K562 (cell line): ENCODE measurements around the gene AGPAT2. TPM values are rescaled to one million over a fixed set of nuclear protein-coding genes. Genes with fewer than 3 reads are reported as not detected.

Source experiments
- BRCA1 ChIP-seq, 2 experiments: fragments of 450-650 bp in 1 of 2; sonication (generic) in 1 of 2; formaldehyde crosslinking in 1 of 2; IDR thresholded peaks; 2 replicates each; pipeline versions ENCODE4 v1.5.0 to v1.6.1; 2017 to 2020; ENCODE audit warnings: mild to moderate bottlenecking in 1 of 2, missing genetic modification reagents in 1 of 2
- BRD4 ChIP-seq: fragments of 200-600 bp; sonication (generic); IDR thresholded peaks from 2 replicates; pipeline ENCODE4 v1.6.1; 2017; ENCODE audit warnings: inconsistent platforms
- CCNT2 ChIP-seq: IDR thresholded peaks from 2 replicates; pipeline ENCODE4 v1.6.1; 2011; ENCODE audit warnings: borderline replicate concordance, low read depth, mild to moderate bottlenecking, moderate library complexity, mixed read lengths, low read length; ENCODE audit not compliant: insufficient read length; ENCODE audit errors: extremely low read depth
- CREB5 ChIP-seq: fragments of 250-450 bp; sonication (Bioruptor Pico); IDR thresholded peaks from 2 replicates; pipeline ENCODE4 v1.5.0; 2020; ENCODE audit warnings: mild to moderate bottlenecking
- EP400 ChIP-seq: fragments of 450-650 bp; IDR thresholded peaks from 2 replicates; pipeline ENCODE4 v1.6.1; 2017; ENCODE audit warnings: antibody characterized with exemption, mild to moderate bottlenecking, moderate library complexity
- HEY1 ChIP-seq: fragments of 250-450 bp; sonication (Bioruptor Pico); IDR thresholded peaks from 2 replicates; pipeline ENCODE4 v1.5.0; 2020; ENCODE audit warnings: mild to moderate bottlenecking, moderate library complexity, borderline replicate concordance
- ILF3 ChIP-seq: fragments of 450-650 bp; IDR thresholded peaks from 2 replicates; pipeline ENCODE4 v1.6.1; 2018; ENCODE audit warnings: antibody characterized with exemption, mild to moderate bottlenecking, moderate library complexity, borderline replicate concordance
- ILK ChIP-seq: fragments of 450-650 bp; IDR thresholded peaks from 2 replicates; pipeline ENCODE4 v1.6.1; 2016; ENCODE audit warnings: missing genetic modification characterization, low read depth, mild to moderate bottlenecking, missing compliant biosample characterization, moderate library complexity, borderline replicate concordance
- KDM5B ChIP-seq: fragments of 200-600 bp; sonication (generic); IDR thresholded peaks from 2 replicates; pipeline ENCODE4 v1.6.1; 2012; ENCODE audit warnings: low read depth, mild to moderate bottlenecking, moderate library complexity, low read length, control low read depth, inconsistent platforms; ENCODE audit not compliant: insufficient replicate concordance
- POLR2AphosphoS5 ChIP-seq: IDR thresholded peaks from 2 replicates; pipeline ENCODE4 v1.6.1; 2011; ENCODE audit warnings: mild to moderate bottlenecking, low read depth, low read length, moderate library complexity; ENCODE audit not compliant: control insufficient read depth, insufficient read depth
- RBM15 ChIP-seq: fragments of 200-400 bp; formaldehyde crosslinking; IDR thresholded peaks from 2 replicates; pipeline ENCODE4 v1.6.1; 2018; ENCODE audit warnings: mild to moderate bottlenecking, low read length, moderate library complexity; ENCODE audit not compliant: insufficient read depth
- RBM22 ChIP-seq: fragments of 200-400 bp; formaldehyde crosslinking; IDR thresholded peaks from 2 replicates; pipeline ENCODE4 v1.6.1; 2018; ENCODE audit warnings: low read length, low read depth; ENCODE audit not compliant: poor library complexity, severe bottlenecking
- TEAD4 ChIP-seq, 2 experiments: sonication (generic) in 1 of 2; formaldehyde crosslinking in 1 of 2; IDR thresholded peaks; 2 replicates each; pipeline versions ENCODE4 v1.6.1 to v1.8.0; 2012 to 2022; ENCODE audit warnings: borderline replicate concordance in 1 of 2, inconsistent platforms in 1 of 2, low read length in 1 of 2, mild to moderate bottlenecking in 1 of 2, missing genetic modification reagents in 1 of 2
- ZEB2 ChIP-seq: fragments of 450-650 bp; IDR thresholded peaks from 2 replicates; pipeline ENCODE4 v1.6.1; 2016
- ZFPM2 ChIP-seq: fragments of 250-450 bp; sonication (Bioruptor Pico); IDR thresholded peaks from 2 replicates; pipeline ENCODE4 v1.5.1; 2022; ENCODE audit warnings: mild to moderate bottlenecking
- ZNF263 ChIP-seq: sonication (generic); formaldehyde crosslinking; IDR thresholded peaks from 2 replicates; pipeline ENCODE4 v1.8.0; 2022; ENCODE audit warnings: mild to moderate bottlenecking, missing genetic modification reagents, borderline replicate concordance
- ZNF77 ChIP-seq: fragments of 250-450 bp; sonication (Bioruptor Pico); IDR thresholded peaks from 2 replicates; pipeline ENCODE4 v1.5.0; 2020
- ZSCAN32 ChIP-seq: fragments of 450-650 bp; formaldehyde crosslinking; IDR thresholded peaks from 2 replicates; pipeline ENCODE4 v1.4.0; 2020; ENCODE audit warnings: mild to moderate bottlenecking, moderate library complexity
- polyA plus RNA-seq, 8 experiments: library from polyadenylated mRNA; depleted of rRNA in 4 of 8; stranded (reverse) in 5 of 8; unstranded in 3 of 8; fragments of >200 nt; fragmentation: Nextera tagmentation in 2 of 8; fragmentation: Illumina TruSeq in 1 of 8; extraction: Ambion mirVana in 2 of 8; extraction: Trizol in 1 of 8; gene quantifications; 2 replicates each; pipeline versions ENCODE4 v1.2.1 to v1.2.3, GENCODE V29; 2011 to 2014; ENCODE audit warnings: inconsistent platforms in 1 of 8, missing spikeins in 1 of 8
- total RNA-seq, 7 experiments: library from RNA; depleted of rRNA in 6 of 7; stranded (reverse); fragments of >200 nt in 6 of 7; fragmentation: Illumina TruSeq in 2 of 7; extraction: Trizol in 2 of 7; gene quantifications; 2 replicates each; pipeline versions ENCODE4 v1.2.1 to v1.2.3, GENCODE V29; 2011 to 2021; ENCODE audit warnings: low replicate concordance in 1 of 7
- TF ChIP-seq, protein P1 (sequence below): fragments of 450-650 bp; formaldehyde crosslinking; IDR thresholded peaks from 2 replicates; pipeline ENCODE4 v1.4.0; 2020; ENCODE audit warnings: mild to moderate bottlenecking, moderate library complexity
- TF ChIP-seq, protein P2 (sequence below): fragments of 150-350 bp; IDR thresholded peaks from 2 replicates; pipeline ENCODE4 v1.6.1; 2014; ENCODE audit warnings: low read depth, mild to moderate bottlenecking, low read length, borderline replicate concordance

AGPAT2 gene
- total and polyA plus RNA-seq, 9 of the 15 experiments (the other 6 are each of a cell fraction or from before 2014, with no cell fraction given): 0.13 to 54.5 (median 23.9) TPM

GRCh38 chr9:136673088-136673974, 13.9 kb downstream of the AGPAT2 start (continued):
- TF ChIP-seq, protein P1, sequence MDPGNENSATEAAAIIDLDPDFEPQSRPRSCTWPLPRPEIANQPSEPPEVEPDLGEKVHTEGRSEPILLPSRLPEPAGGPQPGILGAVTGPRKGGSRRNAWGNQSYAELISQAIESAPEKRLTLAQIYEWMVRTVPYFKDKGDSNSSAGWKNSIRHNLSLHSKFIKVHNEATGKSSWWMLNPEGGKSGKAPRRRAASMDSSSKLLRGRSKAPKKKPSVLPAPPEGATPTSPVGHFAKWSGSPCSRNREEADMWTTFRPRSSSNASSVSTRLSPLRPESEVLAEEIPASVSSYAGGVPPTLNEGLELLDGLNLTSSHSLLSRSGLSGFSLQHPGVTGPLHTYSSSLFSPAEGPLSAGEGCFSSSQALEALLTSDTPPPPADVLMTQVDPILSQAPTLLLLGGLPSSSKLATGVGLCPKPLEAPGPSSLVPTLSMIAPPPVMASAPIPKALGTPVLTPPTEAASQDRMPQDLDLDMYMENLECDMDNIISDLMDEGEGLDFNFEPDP: peak; percentile 65; the same call in 1 of the 2 replicates
- TF ChIP-seq EP400 (0 out of 2 replicates have a peak, but pooled peaks have one; percentile 12), TEAD4 (IDR thresholded peaks at IDR 0.05; ENCODE audit: low read length) (no peak), TEAD4 (CRISPR knock-in tag; IDR thresholded peaks at IDR 0.05; ENCODE audit: borderline replicate concordance) (no peak), ZNF263 (CRISPR knock-in tag) (no peak), ILF3 (peak; percentile 76; the same call in 1 of the 2 replicates), ZFPM2 (CRISPR knock-in tag) (0 out of 2 replicates have a peak, but pooled peaks have one; percentile 50), ZSCAN32 (CRISPR knock-in tag) (peak; percentile 16), BRCA1 (IDR thresholded peaks at IDR 0.05) (no peak), BRCA1 (CRISPR knock-in tag; IDR thresholded peaks at IDR 0.05) (no peak), CCNT2 (peak; percentile 68), RBM15 (no peak), ZEB2 (peak; percentile 33; the same call in 1 of the 2 replicates), CREB5 (CRISPR knock-in tag) (no peak), RBM22 (peak; percentile 92), POLR2AphosphoS5 (peak; percentile 68; the same call in 1 of the 2 replicates), ILK (tag) (no peak), KDM5B (peak; percentile 49), ZNF77 (CRISPR knock-in tag) (0 out of 2 replicates have a peak, but pooled peaks have one; percentile 48), BRD4 (no peak), HEY1 (CRISPR knock-in tag) (no peak)
- TF ChIP-seq, protein P2, sequence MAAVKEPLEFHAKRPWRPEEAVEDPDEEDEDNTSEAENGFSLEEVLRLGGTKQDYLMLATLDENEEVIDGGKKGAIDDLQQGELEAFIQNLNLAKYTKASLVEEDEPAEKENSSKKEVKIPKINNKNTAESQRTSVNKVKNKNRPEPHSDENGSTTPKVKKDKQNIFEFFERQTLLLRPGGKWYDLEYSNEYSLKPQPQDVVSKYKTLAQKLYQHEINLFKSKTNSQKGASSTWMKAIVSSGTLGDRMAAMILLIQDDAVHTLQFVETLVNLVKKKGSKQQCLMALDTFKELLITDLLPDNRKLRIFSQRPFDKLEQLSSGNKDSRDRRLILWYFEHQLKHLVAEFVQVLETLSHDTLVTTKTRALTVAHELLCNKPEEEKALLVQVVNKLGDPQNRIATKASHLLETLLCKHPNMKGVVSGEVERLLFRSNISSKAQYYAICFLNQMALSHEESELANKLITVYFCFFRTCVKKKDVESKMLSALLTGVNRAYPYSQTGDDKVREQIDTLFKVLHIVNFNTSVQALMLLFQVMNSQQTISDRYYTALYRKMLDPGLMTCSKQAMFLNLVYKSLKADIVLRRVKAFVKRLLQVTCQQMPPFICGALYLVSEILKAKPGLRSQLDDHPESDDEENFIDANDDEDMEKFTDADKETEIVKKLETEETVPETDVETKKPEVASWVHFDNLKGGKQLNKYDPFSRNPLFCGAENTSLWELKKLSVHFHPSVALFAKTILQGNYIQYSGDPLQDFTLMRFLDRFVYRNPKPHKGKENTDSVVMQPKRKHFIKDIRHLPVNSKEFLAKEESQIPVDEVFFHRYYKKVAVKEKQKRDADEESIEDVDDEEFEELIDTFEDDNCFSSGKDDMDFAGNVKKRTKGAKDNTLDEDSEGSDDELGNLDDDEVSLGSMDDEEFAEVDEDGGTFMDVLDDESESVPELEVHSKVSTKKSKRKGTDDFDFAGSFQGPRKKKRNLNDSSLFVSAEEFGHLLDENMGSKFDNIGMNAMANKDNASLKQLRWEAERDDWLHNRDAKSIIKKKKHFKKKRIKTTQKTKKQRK: no peak
